HepG2 (cell line): ENCODE measurements around the gene HLA-F. TPM values are rescaled to one million over a fixed set of nuclear protein-coding genes. Genes with fewer than 3 reads are reported as not detected.
A peak's percentile ranks its signal among the peaks of the same experiment; 100 is the strongest.

Source experiments
- ARNTL ChIP-seq: sonication (generic); formaldehyde crosslinking; IDR thresholded peaks from 2 replicates; pipeline ENCODE4 v1.4.0; 2020; ENCODE audit warnings: mild to moderate bottlenecking, missing genetic modification reagents
- ATF6 ChIP-seq: sonication (generic); formaldehyde crosslinking; conservative IDR thresholded peaks from 2 replicates; pipeline ENCODE4 v1.4.0; 2020; ENCODE audit warnings: missing genetic modification reagents
- GLI4 ChIP-seq: sonication (generic); formaldehyde crosslinking; IDR thresholded peaks from 2 replicates; pipeline ENCODE4 v1.5.1; 2020; ENCODE audit warnings: missing genetic modification reagents, mild to moderate bottlenecking, moderate library complexity, borderline replicate concordance
- GMEB2 ChIP-seq: IDR thresholded peaks from 2 replicates; pipeline ENCODE4 v1.6.1; 2016; ENCODE audit warnings: missing biosample characterization, missing genetic modification reagents, low read depth
- HMGXB4 ChIP-seq, 2 experiments: sonication (generic) in 1 of 2; formaldehyde crosslinking in 1 of 2; IDR thresholded peaks; 2 replicates each; pipeline versions ENCODE4 v1.4.0 to v1.6.1; 2018 to 2020; ENCODE audit warnings: missing genetic modification reagents in 2 of 2, borderline replicate concordance in 1 of 2, low read depth in 1 of 2, mild to moderate bottlenecking in 1 of 2, missing biosample characterization in 1 of 2
- IRF2 ChIP-seq: IDR thresholded peaks from 2 replicates; pipeline ENCODE4 v1.6.1; 2018; ENCODE audit warnings: missing genetic modification reagents, missing compliant biosample characterization
- KAT8 ChIP-seq: IDR thresholded peaks from 2 replicates; pipeline ENCODE4 v1.6.1; 2016; ENCODE audit warnings: missing genetic modification reagents, missing compliant biosample characterization
- KLF13 ChIP-seq: sonication (generic); formaldehyde crosslinking; IDR thresholded peaks from 2 replicates; pipeline ENCODE4 v1.4.0; 2020; ENCODE audit warnings: mild to moderate bottlenecking, missing genetic modification reagents
- STAG1 ChIP-seq: sonication (generic); formaldehyde crosslinking; IDR thresholded peaks from 2 replicates; pipeline ENCODE4 v1.4.0; 2020; ENCODE audit warnings: missing genetic modification reagents
- TEAD3 ChIP-seq: optimal IDR thresholded peaks from 2 replicates; pipeline ENCODE3; 2016; ENCODE audit warnings: borderline replicate concordance
- TFAP4 ChIP-seq: sonication (generic); IDR thresholded peaks from 2 replicates; pipeline ENCODE4 v1.6.1; 2016; ENCODE audit warnings: low read depth, borderline replicate concordance
- ZBTB7B ChIP-seq: sonication (generic); formaldehyde crosslinking; IDR thresholded peaks from 2 replicates; pipeline ENCODE4 v1.4.0; 2020; ENCODE audit warnings: missing genetic modification reagents
- ZKSCAN1 ChIP-seq: fragments of 150-350 bp; IDR thresholded peaks from 2 replicates; pipeline ENCODE4 v1.6.1; 2014; ENCODE audit warnings: low read length
- ZNF281 ChIP-seq: sonication (generic); formaldehyde crosslinking; IDR thresholded peaks from 2 replicates; pipeline ENCODE4 v1.4.0; 2020; ENCODE audit warnings: missing genetic modification reagents, borderline replicate concordance
- ZNF382 ChIP-seq: sonication (generic); formaldehyde crosslinking; IDR thresholded peaks from 2 replicates; pipeline ENCODE4 v1.5.0; 2020; ENCODE audit warnings: missing genetic modification reagents, mild to moderate bottlenecking, borderline replicate concordance
- ZNF816 ChIP-seq: sonication (generic); formaldehyde crosslinking; IDR thresholded peaks from 2 replicates; pipeline ENCODE4 v1.8.0; 2022; ENCODE audit warnings: missing genetic modification reagents, mild to moderate bottlenecking, borderline replicate concordance
- ZUFSP ChIP-seq: sonication (generic); formaldehyde crosslinking; IDR thresholded peaks from 2 replicates; pipeline ENCODE4 v1.9.0; 2021; ENCODE audit warnings: missing genetic modification reagents, mild to moderate bottlenecking, borderline replicate concordance
- polyA plus RNA-seq, 8 experiments: library from polyadenylated mRNA; depleted of rRNA in 3 of 8; stranded (reverse) in 7 of 8; unstranded in 1 of 8; fragments of >200 nt; fragmentation: Illumina TruSeq in 4 of 8; extraction: Trizol in 4 of 8; gene quantifications; 2 replicates each; pipeline versions ENCODE4 v1.2.1 to v1.2.3, GENCODE V29; 2011 to 2016; ENCODE audit warnings: low read depth in 4 of 8, missing spikeins in 1 of 8, mixed read lengths in 1 of 8; ENCODE audit not compliant: insufficient read depth in 1 of 8
- total RNA-seq, 5 experiments: library from RNA; depleted of rRNA; stranded (reverse); fragments of >200 nt; fragmentation: Illumina TruSeq; extraction: Trizol; gene quantifications; 2 replicates each; pipeline ENCODE4 v1.2.3, GENCODE V29; 2016; ENCODE audit warnings: low read depth in 1 of 5

HLA-F gene
- total and polyA plus RNA-seq, 2 of the 13 experiments (the other 11 are each of a cell fraction or from before 2014, with no cell fraction given) = 6.0 to 6.1 TPM

GRCh38 chr6:29705389-29706231 lies 17.6 kb upstream of the HLA-F start (continued):
- no peak for TF ChIP-seq ATF6 (CRISPR knock-in tag)
- TF ChIP-seq IRF2 = no peak
- TF ChIP-seq ZNF382 (CRISPR knock-in tag) = no peak
- TF ChIP-seq GMEB2 = no peak
- TF ChIP-seq GLI4 (CRISPR knock-in tag) = no peak
- TF ChIP-seq ZUFSP = no peak
- 0 out of 2 replicates have a peak, but pooled peaks have one; percentile 16 for TF ChIP-seq KAT8 (CRISPR knock-in tag)
- TF ChIP-seq TFAP4 = no peak
- peak; percentile 79 for TF ChIP-seq ZNF281 (CRISPR knock-in tag)
- TF ChIP-seq STAG1 (CRISPR knock-in tag) = peak; percentile 79
- no peak for TF ChIP-seq ARNTL (CRISPR knock-in tag)
- TF ChIP-seq HMGXB4 (CRISPR knock-in tag; IDR thresholded peaks at IDR 0.05; ENCODE audit: borderline replicate concordance in 1 of 2, low read depth in 1 of 2) = 0 out of 4 replicates have a peak, but pooled peaks of 1 of the 2 experiments have one; percentile 23
- TF ChIP-seq TEAD3 (CRISPR knock-in tag) = peak; percentile 16
- TF ChIP-seq ZBTB7B = no peak
- no peak for TF ChIP-seq ZKSCAN1
- no peak for TF ChIP-seq ZNF816 (CRISPR knock-in tag)
- no peak for TF ChIP-seq KLF13
